HG02642 (cell line): ENCODE results near the gene YTHDC1.

Experiments
- ATAC-seq: cut with Tn5 transposase; IDR thresholded peaks from one replicate; pipeline ENCODE4 v1.9.1; 2021; ENCODE audit warnings: mild to moderate bottlenecking; ENCODE audit not compliant: unreplicated experiment, poor library complexity

Gene YTHDC1

DNA sequence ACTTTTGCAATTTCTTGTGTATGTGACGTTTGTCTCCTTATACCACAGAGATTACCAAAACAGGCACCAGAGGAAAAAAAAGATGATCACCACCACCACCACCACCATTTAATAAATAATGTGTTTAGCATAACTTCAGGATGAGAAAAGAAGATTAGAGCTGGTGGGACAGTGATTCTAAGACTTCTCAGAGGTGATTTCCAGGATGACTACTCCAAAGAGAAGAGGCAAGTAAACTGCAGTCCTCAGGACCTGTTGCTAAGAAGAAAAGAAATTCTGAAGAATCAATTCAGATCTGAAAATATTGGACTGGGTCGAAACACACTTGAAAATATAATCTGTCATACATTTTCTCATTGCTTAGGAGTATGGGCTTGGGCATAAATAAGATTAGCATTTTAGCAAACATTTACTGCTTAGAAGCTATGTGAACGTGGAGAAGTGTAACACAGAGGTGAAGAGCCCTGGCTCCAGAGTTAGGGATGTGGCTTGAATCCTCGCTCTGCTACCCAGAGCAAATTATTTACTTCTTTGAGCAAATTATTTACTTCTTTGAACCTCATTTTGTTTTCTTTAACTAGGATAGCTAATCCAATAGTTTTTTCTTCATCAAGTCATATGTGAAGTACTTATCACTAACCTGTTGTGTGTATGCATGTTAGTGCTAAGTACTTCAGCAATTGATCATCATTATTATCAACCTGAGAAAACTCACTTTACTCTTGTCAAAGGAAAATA, 10.5 kb upstream of the YTHDC1 start:
- no peak for ATAC-seq

DNA sequence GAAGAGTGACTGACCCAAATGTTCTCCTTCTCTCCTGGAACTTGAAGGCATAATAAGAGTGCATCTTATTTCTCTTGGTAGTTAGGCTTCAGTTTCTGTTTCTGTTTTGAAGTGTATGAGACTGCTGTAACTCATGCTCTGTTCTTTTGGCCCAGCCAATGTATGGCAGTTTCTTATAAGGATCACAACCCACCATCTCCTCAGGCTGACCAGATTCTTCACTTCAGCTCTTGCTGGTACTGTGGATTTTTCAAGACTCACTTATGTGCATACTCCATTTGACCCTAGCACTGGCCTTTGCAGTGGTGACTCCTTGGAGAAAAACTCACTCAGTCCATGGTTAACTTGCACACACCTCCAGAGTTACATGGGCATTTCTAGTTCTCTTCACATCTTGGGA, 9.6 kb upstream of the YTHDC1 start:
- peak; percentile 89 for ATAC-seq

DNA sequence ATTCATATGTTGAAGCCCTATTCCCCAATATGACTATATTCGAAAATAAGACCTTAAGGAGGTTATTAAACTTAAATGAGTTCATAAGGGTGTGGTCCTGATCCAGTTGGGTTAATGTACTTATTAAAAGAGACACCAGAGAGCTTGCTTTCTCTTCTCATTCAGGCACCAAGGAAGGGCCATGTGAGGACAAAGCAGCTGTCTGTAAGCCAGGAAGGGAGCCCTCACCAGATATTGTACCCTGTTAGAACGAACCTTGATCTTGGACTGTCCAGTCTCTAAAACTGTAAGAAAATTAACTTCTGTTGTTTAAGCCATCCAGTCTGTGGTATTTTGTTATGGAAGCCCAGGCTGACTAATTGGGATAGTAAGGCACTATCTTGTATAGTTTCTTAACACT, 9.1 kb upstream of the YTHDC1 start:
- ATAC-seq, result no peak

DNA sequence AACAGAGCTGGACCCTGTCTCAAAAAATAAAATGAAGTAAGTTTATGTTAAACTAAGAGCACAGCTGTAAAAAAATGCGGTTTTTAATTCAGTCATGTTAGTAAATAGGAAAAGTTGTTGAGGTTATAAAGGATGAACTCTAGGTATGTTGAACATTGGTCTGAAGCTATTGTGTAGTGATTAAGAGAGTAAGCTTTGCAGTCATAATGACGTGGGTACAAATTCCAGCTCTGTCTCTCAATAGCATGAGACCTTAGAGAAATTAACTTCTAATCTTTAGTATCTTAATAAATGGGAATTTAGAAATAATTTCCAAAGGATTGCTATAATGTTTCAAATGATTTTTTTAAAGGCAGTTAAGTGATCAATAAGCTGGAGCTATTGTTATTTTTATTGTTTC, 2.9 kb upstream of the YTHDC1 start:
- ATAC-seq, result no peak

DNA sequence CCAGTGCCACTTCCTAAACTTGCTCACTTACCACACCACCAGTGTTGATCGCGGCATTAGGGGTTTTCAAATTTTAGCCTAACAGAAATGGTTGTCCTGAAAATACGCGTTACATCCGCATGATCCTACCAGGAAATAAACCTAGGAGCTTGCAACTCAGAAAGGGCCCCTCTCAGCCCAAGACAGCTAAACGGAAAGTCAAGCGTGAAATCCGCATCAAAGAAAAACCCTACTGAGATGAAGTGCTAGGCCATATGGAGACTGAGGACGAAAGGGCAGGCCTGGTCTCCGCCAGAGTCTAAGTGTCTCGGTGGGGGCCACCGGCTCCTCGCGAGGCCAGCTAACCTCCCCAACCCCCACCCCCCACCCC, 626 bp downstream of the YTHDC1 start:
- ATAC-seq, result peak; percentile 16

DNA sequence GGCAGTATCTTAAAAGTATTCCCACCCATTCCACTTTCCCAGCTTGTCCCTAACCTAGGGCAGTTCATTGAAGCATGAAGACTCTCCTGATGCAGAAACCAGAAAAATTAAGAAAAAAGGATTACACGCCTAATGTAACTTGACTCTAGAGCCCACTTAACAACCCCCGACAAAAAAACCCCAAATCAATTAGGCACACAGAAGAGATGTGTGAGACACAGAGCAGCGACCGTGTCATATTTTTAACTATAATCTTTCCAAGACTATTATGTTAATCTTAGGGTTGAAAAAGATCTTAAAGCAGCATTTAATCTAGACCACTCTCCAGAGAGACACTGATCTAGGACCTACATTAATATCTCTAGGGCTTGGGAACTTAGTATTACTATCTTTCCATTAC, 1.3 kb downstream of the YTHDC1 start:
- ATAC-seq, result no peak

DNA sequence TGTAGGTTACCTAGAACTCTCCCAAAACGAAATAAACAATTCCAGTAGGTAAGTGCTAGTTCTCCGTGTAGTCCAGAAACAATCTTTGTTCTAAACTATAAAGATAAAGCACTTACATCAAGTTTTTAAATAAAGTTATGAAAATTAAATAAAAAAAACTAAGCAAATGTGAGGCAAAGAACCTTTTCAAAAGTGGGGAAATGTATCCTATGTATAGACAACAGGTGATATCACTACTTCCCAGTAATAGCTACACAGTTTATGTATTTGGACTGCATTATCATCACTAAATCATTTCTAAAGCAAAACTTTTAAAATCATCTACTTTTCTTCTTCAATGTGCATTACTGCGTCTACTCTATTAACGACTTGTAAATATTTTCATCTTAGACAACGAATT, 2.0 kb downstream of the YTHDC1 start:
- ATAC-seq, result no peak

DNA sequence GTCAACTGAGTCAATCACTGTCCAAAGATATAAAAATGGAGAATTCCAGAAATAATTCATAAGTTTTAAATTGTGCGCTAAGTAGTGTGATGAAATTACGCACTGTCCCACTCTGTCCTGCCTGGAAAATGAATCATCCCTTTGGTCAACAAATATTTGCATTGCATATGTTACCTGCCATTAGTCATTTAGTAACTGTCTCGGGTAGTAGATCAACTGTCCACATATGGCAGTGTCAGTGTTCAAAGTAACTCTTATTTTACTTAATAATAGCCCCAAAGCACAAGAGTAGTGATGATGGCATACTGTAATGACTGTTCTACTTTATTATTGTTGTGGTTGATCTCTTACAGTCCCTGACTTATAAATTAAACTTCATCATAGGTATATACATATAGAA, 3.4 kb downstream of the YTHDC1 start:
- no peak for ATAC-seq

DNA sequence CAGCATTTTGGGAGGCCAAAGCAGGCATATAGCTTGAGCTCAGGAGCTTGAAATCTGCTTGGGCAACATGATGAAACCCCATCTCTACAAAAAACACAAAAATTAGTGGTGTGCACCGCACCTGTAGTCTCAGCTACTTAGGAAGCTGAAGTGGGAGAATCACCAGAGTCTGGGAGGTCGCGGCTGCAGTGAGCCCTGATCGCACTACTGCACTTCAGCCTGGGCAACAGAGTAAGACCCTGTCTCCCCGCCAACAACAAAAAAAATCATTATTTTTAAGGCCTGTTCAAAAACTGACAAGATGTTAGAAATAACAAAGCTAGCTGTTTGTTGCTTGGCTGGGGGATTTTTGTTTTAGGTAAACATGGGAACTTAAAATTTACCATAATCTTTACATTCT, 5.1 kb downstream of the YTHDC1 start:
- no peak for ATAC-seq

DNA sequence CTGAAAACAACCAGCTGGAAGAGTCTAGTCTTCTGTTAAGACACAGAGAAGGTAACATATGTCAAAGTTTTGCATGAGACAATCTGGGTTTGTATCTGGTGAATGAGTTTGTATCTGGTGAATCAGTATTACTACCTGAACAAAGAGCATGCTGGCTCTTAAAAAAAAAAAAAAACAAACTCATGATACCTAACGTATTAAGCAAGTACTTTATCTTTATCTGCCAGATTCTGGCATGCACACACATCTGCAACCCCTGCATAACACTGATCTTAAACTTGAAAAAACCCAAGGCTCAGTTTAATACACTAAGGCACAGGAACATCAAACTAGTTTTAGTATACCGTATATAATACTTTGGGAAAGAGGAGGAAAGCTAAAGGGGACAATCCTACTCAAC, 5.8 kb downstream of the YTHDC1 start:
- no peak for ATAC-seq

DNA sequence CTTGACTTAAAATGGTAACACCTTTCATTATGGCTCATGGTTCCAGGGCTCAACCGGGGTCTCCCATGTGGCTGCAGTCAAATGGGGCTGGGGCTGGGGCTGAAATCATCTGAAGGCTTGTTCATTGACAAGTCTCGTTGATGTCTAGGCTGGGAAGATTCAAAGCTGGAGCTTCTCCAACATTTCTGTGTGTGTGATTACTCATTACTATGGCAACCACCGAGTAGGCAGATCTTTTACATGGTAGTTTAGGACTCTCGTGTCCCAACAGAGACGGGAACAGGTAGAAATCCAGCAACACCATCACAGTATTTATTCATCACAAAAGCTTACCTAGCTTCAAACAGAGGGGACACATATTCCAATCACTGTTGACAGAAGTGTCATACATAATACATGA, 7.8 kb downstream of the YTHDC1 start:
- ATAC-seq, result no peak

DNA sequence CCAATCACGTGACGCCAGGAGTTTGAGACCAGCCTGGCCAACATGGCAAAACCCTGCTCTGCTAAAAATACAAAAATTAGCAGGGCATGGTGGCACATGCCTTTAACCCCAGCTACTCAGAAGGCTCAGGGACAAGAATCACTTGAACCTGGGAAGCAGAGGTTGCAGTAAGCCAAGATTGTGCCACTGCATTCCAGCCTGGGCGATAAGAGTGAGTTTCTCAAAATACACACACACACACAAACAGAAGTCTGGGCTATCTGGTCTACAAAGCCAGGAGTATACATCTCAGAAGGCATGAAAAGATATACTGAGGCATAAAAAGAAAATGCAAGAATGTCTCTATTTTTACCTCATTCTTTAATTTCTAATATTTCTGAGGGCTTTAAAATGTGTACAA, 11.3 kb downstream of the YTHDC1 start:
- no peak for ATAC-seq

DNA sequence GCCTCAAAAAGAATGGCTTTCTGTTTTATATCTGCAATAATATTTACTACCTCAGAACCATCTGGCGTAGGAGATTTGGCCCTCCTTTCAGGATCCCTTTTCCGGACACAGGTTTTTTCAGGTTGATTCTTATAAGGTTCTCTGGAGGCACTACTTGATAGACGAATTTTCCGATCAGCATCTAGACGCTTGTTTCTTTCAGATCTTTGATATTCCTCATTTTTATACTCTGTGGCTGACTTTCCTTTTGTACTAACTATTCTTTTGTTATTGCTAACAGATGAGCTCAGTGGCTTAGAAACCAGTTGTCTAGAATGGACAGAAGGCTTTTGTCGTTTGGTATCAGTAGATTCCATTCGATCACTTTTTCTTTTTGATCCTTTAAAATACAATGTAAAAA, 12.4 kb downstream of the YTHDC1 start:
- no peak for ATAC-seq

DNA sequence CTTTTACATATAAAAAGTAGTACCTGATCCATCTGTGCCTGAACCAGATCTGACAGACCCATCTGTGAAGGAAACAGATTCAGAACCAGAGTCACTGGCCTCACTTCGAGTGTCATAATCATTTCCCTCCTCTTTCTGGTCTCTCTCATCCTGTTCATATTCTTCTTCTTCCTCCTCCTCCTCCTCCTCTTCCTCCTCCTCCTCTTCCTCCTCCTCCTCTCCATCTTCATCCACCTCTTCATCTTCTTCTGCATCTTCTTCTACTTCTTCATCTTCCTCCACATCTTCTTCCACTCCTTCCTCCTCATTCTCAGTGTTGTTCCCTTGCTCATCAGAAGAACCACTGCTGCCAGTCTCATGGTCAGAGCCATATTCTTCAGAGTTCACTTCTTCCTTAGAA, 12.9 kb downstream of the YTHDC1 start:
- no peak for ATAC-seq

DNA sequence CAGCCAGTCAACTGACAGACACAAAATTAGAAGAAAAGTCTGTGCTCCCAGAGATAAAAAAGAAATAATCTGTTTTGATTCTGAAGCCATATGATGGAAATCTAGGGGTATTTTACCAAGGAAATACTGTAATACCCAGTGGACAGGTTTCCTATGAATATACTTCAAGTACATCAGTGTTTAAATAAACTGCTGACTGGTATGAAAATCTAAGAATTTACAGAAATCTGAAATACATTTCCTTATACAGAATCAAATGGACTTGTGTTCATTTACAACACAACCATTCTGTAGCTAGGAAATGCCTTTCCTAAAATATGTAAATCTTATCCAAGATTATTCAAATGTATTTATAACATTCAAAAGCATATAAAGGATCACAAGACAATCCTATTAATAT, 13.4 kb downstream of the YTHDC1 start:
- ATAC-seq, result no peak

DNA sequence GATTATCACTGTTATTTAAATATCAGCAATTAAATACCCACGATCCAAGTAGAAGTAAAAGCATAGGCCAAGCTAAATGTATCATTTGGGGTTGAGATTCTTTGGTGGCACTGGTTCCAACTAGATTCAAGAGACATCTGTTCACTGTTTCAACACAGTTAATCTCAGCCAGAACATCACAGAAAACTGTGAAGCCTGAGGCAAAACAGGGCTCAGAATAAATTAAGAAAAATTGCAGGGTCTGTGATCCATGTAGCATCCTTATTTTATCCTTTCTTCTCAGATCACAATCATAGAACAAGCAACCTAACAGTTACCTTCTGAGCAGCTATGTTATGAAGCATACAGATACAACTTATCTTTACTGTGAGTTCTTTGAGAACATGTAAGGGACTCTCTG, 23.7 kb downstream of the YTHDC1 start:
- ATAC-seq, result no peak

DNA sequence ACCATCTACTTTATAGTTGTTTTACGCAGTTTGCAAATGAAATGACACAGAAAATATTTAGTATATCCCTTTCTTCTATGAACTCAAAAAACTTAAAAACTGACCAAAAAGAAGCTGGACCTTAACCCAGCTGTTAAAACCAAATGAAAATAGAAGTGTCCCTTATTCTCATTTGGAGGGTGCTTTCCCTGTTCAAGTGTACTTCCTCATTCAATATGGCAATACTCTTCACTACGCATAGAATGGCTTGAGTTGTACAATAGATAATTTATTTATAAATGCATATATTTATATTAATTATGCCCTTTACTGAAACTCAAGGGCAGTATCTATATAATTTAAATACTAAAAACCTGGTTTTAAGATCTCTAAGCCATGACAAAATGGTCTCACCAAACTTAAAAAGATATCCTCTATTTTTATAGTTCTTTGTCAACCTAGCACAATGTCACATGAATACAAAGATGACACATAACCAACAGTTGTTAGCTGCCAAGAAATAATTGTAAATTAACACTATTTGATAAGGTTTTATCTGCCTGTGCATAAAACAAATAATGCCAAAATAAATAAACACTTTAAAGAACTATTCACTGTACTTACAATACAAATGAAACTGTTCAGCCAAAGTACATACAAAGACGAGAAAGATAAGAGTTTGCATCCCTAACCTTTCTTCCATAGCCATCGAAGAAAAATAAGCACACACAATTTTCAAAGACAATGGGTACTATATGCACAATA, 25.2 kb downstream of the YTHDC1 start:
- ATAC-seq, result no peak

DNA sequence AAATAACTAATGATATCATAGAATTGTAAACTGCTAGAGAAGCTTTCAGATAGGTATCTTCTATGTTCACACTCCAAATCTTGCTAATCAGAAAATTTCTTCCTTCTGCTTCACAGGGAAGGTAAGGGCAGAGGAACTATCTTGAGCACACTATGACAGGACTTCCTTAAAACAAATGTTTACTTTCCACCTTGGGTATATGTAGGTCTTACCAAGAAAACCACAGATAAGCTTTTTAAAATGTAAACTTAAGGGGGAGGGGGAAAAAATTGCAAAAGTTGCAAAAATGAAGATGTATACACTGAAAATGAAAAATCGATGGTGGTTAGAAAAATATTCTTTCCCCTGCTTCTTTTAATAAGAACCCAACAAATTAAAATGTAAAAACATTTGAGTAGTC, 30.9 kb downstream of the YTHDC1 start:
- ATAC-seq, result no peak

DNA sequence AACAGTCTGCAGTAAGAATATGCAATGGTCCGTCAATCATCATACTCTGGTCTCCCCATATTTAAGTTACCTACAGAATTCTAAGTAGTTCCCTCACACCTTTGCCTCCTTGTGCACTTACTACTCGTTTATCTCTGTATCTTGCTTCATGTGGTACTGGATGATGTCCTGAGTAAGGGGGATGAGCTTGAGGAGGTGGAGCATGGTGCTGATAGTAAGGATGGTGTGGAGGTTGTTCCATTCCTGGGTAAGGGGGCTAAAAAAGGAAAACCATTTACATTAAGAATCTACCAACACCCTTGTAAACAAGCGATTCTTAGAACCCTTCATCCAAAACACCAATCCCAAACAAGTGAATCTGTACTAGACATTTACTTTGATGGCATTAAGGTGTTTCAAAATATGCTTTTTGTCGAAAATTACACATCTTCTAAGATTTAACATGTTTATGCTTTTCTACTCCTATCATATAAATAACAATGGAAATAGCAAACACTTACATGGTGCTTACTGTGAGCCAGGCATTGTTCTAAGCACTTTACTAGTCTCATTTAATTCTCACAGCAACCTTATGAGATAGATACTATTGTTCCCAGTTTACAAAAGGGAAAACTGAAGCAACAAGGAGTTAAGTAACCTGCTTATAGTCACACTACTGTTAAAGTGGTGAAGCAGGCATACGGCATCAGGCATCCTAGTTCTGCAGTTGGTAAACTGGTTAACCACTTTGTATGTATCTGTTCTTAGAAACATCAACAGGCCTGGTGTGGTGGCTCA, 33.5 kb downstream of the YTHDC1 start:
- no peak for ATAC-seq

DNA sequence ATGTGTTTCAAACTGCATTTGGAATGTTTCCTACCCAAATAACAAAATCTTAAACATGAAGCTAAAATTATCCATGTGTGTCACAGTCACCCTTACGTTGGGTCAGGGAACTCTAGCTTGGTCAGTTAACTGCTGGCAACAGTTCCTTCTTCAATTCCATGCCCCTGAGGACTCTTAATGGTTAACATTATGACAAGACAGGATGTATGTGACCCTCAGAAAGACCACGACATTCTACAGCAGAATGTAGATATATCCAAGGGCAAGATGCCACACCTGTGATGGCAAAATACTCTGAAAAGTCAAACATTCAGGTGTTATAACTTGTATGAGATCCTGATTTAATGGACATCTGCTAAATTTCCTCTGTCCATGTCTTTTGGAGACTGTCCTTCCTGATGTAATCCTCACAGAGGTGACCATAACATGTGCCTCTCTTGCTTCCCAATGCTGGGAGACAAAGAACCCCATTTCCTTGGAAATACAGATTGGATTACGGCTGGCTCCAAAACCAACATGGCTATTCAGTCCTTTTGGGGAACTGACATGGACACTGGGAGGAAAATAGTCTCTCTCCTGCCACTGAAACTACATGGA, 39.1 kb downstream of the YTHDC1 start:
- ATAC-seq, result no peak

DNA sequence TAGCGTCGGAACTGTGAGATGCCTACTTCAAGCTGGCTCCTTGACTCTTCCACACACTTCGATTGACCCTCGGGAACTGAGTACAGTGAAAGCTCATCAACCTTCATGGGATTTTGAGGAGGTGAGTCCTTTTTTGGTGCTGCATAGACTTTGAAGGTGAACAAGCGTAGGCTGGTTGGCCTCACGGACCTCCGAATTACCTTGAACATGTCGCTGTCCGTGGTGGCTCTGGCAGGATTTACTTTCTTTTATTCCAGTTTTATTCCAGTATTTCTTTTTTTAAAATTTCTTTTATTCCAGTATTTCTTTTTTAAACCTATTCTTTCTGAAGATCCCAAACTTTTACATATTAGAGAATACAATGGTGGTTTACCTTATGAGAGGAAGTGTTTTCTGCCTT, 45.2 kb downstream of the YTHDC1 start:
- ATAC-seq, result no peak
